Neural crest cell (in vitro differentiated cells): ENCODE results near the gene CATSPERB. TPM values are rescaled to one million over a fixed set of nuclear protein-coding genes. Genes with fewer than 3 reads are reported as not detected.
A peak's percentile ranks its signal among the peaks of the same experiment; 100 is the strongest.
"Not testable (repeated sequence)": the region's sequence is repeated elsewhere in the genome, so short reads cannot be mapped to it uniquely, and the experiment has no call there.

Experiments
- DNase-seq: peaks from one replicate; pipeline ENCODE4 v3.0.0; 2021; ENCODE audit warnings: low read depth, mixed read lengths, low spot score
- H3K27ac Mint-ChIP-seq: one replicate; pipeline ENCODE4 v1.8.0; 2021; ENCODE audit warnings: mild to moderate bottlenecking, mixed read lengths; ENCODE audit not compliant: unreplicated experiment
- H3K27me3 Mint-ChIP-seq: 2 replicates; pipeline ENCODE4 v1.8.0; 2021; ENCODE audit warnings: low read depth, mild to moderate bottlenecking, mixed read lengths
- H3K36me3 Mint-ChIP-seq: 2 replicates; pipeline ENCODE4 v1.8.0; 2021; ENCODE audit warnings: low read depth, mild to moderate bottlenecking, mixed read lengths
- H3K4me1 Mint-ChIP-seq: 2 replicates; pipeline ENCODE4 v1.8.0; 2021; ENCODE audit warnings: mixed read lengths
- H3K4me3 Mint-ChIP-seq: one replicate; pipeline ENCODE4 v1.8.0; 2021; ENCODE audit warnings: mild to moderate bottlenecking, mixed read lengths
- H3K9me3 Mint-ChIP-seq: 2 replicates; pipeline ENCODE4 v1.8.0; 2021; ENCODE audit warnings: mixed read lengths
- CTCF ChIP-seq: fragments of 200-600 bp; sonication (generic); conservative IDR thresholded peaks from 2 replicates; pipeline ENCODE4 v1.5.0; 2021; ENCODE audit warnings: antibody characterized with exemption, mild to moderate bottlenecking
- total RNA-seq: library from RNA; stranded (reverse); gene quantifications from 2 replicates; pipeline ENCODE4 v1.2.1, GENCODE V29; 2021

The CATSPERB gene
- total RNA-seq, 1 donor from 2014 or later = not detected

- H3K4me3 Mint-ChIP-seq = no peak overlapping the region
- H3K36me3 Mint-ChIP-seq = peaks cover 7% of the 10 kb centered on the region
- H3K27ac Mint-ChIP-seq = no peak overlapping the region
- peaks cover 4% of the 10 kb centered on the region for H3K9me3 Mint-ChIP-seq
- no peak for DNase-seq
- H3K27me3 Mint-ChIP-seq = no peaks in the 10 kb centered on the region
- TF ChIP-seq CTCF = no peak
- no peaks in the 10 kb centered on the region for H3K4me1 Mint-ChIP-seq
Observed at GRCh38 chr14:91669867-91670266, 62.0 kb downstream of the CATSPERB start.

GRCh38 chr14:91667101-91667500 lies 64.8 kb downstream of the CATSPERB start:
- not testable (repeated sequence) for H3K4me1 Mint-ChIP-seq, H3K36me3 Mint-ChIP-seq, H3K27me3 Mint-ChIP-seq, H3K27ac Mint-ChIP-seq, H3K9me3 Mint-ChIP-seq, H3K4me3 Mint-ChIP-seq, DNase-seq

GRCh38 chr14:91660790-91661189 lies 71.1 kb downstream of the CATSPERB start:
- Mint-ChIP-seq H3K36me3 (no peaks in the 10 kb centered on the region), H3K9me3 (peaks cover 12% of the 10 kb centered on the region), H3K27ac (no peak overlapping the region), H3K27me3 (no peaks in the 10 kb centered on the region), H3K4me3 (no peak overlapping the region), H3K4me1 (no peaks in the 10 kb centered on the region)
- TF ChIP-seq CTCF = no peak
- no peak for DNase-seq

- no peak for TF ChIP-seq CTCF
- no peak for DNase-seq
- no peak overlapping the region for H3K27ac Mint-ChIP-seq
- peaks cover 2% of the 10 kb centered on the region for H3K27me3 Mint-ChIP-seq
- no peaks in the 10 kb centered on the region for H3K36me3 Mint-ChIP-seq
- no peaks in the 10 kb centered on the region for H3K4me1 Mint-ChIP-seq
- no peak overlapping the region for H3K4me3 Mint-ChIP-seq
- peaks cover 8% of the 10 kb centered on the region for H3K9me3 Mint-ChIP-seq
Observed at GRCh38 chr14:91654836-91655235, 77.0 kb downstream of the CATSPERB start.

- no peak for TF ChIP-seq CTCF
Observed at GRCh38 chr14:91653451-91653850, 78.4 kb downstream of the CATSPERB start.

GRCh38 chr14:91649930-91650329 lies 82.0 kb downstream of the CATSPERB start:
- H3K4me3 Mint-ChIP-seq = no peak overlapping the region
- peaks cover 6% of the 10 kb centered on the region for H3K4me1 Mint-ChIP-seq
- TF ChIP-seq CTCF = peak; percentile 64
- H3K9me3 Mint-ChIP-seq = peaks cover 5% of the 10 kb centered on the region
- no peaks in the 10 kb centered on the region for H3K27me3 Mint-ChIP-seq
- H3K27ac Mint-ChIP-seq = no peak overlapping the region
- DNase-seq = no peak
- peaks cover 5% of the 10 kb centered on the region for H3K36me3 Mint-ChIP-seq

More at GRCh38 chr14:91653451-91653850, 78.4 kb downstream of the CATSPERB start:
- peaks cover 8% of the 10 kb centered on the region for H3K9me3 Mint-ChIP-seq
- no peak overlapping the region for H3K27ac Mint-ChIP-seq
- H3K4me3 Mint-ChIP-seq = no peak overlapping the region
- peaks cover 2% of the 10 kb centered on the region for H3K27me3 Mint-ChIP-seq
- no peaks in the 10 kb centered on the region for H3K4me1 Mint-ChIP-seq
- H3K36me3 Mint-ChIP-seq = no peaks in the 10 kb centered on the region
- no peak for DNase-seq
